ENCODE results near the gene SERP1. TPM values are rescaled to one million over a fixed set of nuclear protein-coding genes. Genes with fewer than 3 reads are reported as not detected.

SERP1 gene
- polyA plus RNA-seq, 1 of the 3 experiments (the other 2 are of a cell fraction), result 77.4 TPM

GRCh38 chr3:150527464-150528255, 18.6 kb downstream of the SERP1 start (continued):
- TF ChIP-seq TAF1 (IDR thresholded peaks at IDR 0.05; ENCODE audit: borderline replicate concordance, low read depth, low read length) (no peak), FOXJ3 (CRISPR knock-in tag; IDR thresholded peaks at IDR 0.05) (no peak), ELF1 (IDR thresholded peaks at IDR 0.05) (no peak), TEAD4 (IDR thresholded peaks at IDR 0.05; ENCODE audit: borderline replicate concordance, insufficient read depth) (no peak), YY1 (IDR thresholded peaks at IDR 0.05; ENCODE audit: low read depth) (no peak), TCF12 (IDR thresholded peaks at IDR 0.05) (no peak)

- Histone ChIP-seq H3K9ac (no peak overlapping the region), H4K20me1 (ENCODE audit: insufficient read depth) (no peaks in the 10 kb centered on the region), H3K79me2 (ENCODE audit: insufficient read depth) (no peaks in the 10 kb centered on the region), H3K4me2 (no peak overlapping the region), H2AFZ (ENCODE audit: low read depth) (no peak overlapping the region), H3K36me3 (replicated peaks in 1 of 2; ENCODE audit: control insufficient read depth in 1 of 2, insufficient read depth in 2 of 2, low read length in 1 of 2) (no peaks in the 10 kb centered on the region), H3K4me3 (ENCODE audit: low read depth in 2 of 2, low read length in 1 of 2) (no peak overlapping the region), H3K4me1 (ENCODE audit: control insufficient read depth in 1 of 2, insufficient read depth in 2 of 2, low read depth in 1 of 2, low read length in 1 of 2) (no peaks in the 10 kb centered on the region), H3K27ac (ENCODE audit: low read depth in 2 of 2, low read length in 1 of 2) (no peak overlapping the region), H3K27me3 (ENCODE audit: insufficient read depth) (no peaks in the 10 kb centered on the region), H3K9me3 (no peaks in the 10 kb centered on the region), H3K9me2 (no peaks in the 10 kb centered on the region), H3F3A (replicated peaks; ENCODE audit: insufficient read depth) (peaks cover 3% of the 10 kb centered on the region)
- TF ChIP-seq TCF12 (IDR thresholded peaks at IDR 0.05), result no peak
- no peak for TF ChIP-seq RFX5 (IDR thresholded peaks at IDR 0.05; ENCODE audit: low read length)
- no peak for TF ChIP-seq USF2 (IDR thresholded peaks at IDR 0.05; ENCODE audit: borderline replicate concordance, low read depth, low read length)
- no peak for TF ChIP-seq NRF1 (IDR thresholded peaks at IDR 0.05; ENCODE audit: low read depth, low read length)
- TF ChIP-seq TEAD4 (IDR thresholded peaks at IDR 0.05; ENCODE audit: borderline replicate concordance, insufficient read depth), result no peak
- 94% methylated on average over 2 of the region's 2 CpGs for WGBS (ENCODE audit: low lambda C conversion rate)
- no peak for DNase-seq
- POLR2A ChIA-PET, result no interaction called here
- CTCF ChIA-PET, result no interaction called here
These were observed 22.8 kb downstream of the SERP1 start for GRCh38 chr3:150523538-150523937.

- ChIA-PET POLR2A (no interaction called here), CTCF (interaction anchor here (1.0 to 1.4 kb wide), 2 partner anchors 16 to 23 kb away, joined by 3 to 4 read pairs; no protein-coding TSS in a partner anchor)
These were observed 24.8 kb downstream of the SERP1 start for GRCh38 chr3:150521463-150521862.

More at GRCh38 chr3:150521463-150521862, 24.8 kb downstream of the SERP1 start:
- H3K27me3 ChIP-seq (ENCODE audit: insufficient read depth), result no peaks in the 10 kb centered on the region
- no peak overlapping the region for H3K9ac ChIP-seq
- no peak for DNase-seq
- WGBS (ENCODE audit: low lambda C conversion rate), result 65% methylated on average over 2 of the region's 2 CpGs
- H4K20me1 ChIP-seq (ENCODE audit: insufficient read depth), result no peaks in the 10 kb centered on the region
- no peaks in the 10 kb centered on the region for H3K79me2 ChIP-seq (ENCODE audit: insufficient read depth)
- no peak overlapping the region for H3K27ac ChIP-seq (ENCODE audit: low read depth in 2 of 2, low read length in 1 of 2)
- H3K4me1 ChIP-seq (ENCODE audit: control insufficient read depth in 1 of 2, insufficient read depth in 2 of 2, low read depth in 1 of 2, low read length in 1 of 2), result no peaks in the 10 kb centered on the region
- H3K9me2 ChIP-seq, result no peaks in the 10 kb centered on the region
- H3K4me2 ChIP-seq, result no peak overlapping the region
- no peak overlapping the region for H2AFZ ChIP-seq (ENCODE audit: low read depth)
- no peaks in the 10 kb centered on the region for H3F3A ChIP-seq (replicated peaks; ENCODE audit: insufficient read depth)
- H3K36me3 ChIP-seq (replicated peaks in 1 of 2; ENCODE audit: control insufficient read depth in 1 of 2, insufficient read depth in 2 of 2, low read length in 1 of 2), result no peaks in the 10 kb centered on the region
- H3K4me3 ChIP-seq (ENCODE audit: low read depth in 2 of 2, low read length in 1 of 2), result no peak overlapping the region
- no peak for TF ChIP-seq CTCF (IDR thresholded peaks at IDR 0.05)
- TF ChIP-seq JUND (IDR thresholded peaks at IDR 0.05), result no peak
- TF ChIP-seq MXI1 (IDR thresholded peaks at IDR 0.05; ENCODE audit: low read depth, low read length), result no peak
- TF ChIP-seq IRF3 (IDR thresholded peaks at IDR 0.05; ENCODE audit: low read depth, low read length), result no peak
- no peak for TF ChIP-seq REST (IDR thresholded peaks at IDR 0.05; ENCODE audit: low read depth, low read length)
- no peak for TF ChIP-seq POLR2AphosphoS5 (IDR thresholded peaks at IDR 0.05; ENCODE audit: low read depth, low read length)
- TF ChIP-seq FOXJ3 (CRISPR knock-in tag; IDR thresholded peaks at IDR 0.05), result no peak
- TF ChIP-seq EP300 (IDR thresholded peaks at IDR 0.05; ENCODE audit: borderline replicate concordance in 1 of 2, low read depth in 1 of 2, low read length in 1 of 2), result no peak
- TF ChIP-seq FOSL2 (IDR thresholded peaks at IDR 0.05; ENCODE audit: borderline replicate concordance, low read depth), result no peak
- H3K9me3 ChIP-seq, result no peaks in the 10 kb centered on the region
